ENCODE measurements around the gene MFN1. TPM values are rescaled to one million over a fixed set of nuclear protein-coding genes. Genes with fewer than 3 reads are reported as not detected.
A peak's percentile ranks its signal among the peaks of the same experiment; 100 is the strongest.

Gene MFN1
- total and polyA plus RNA-seq, 2 of the 13 experiments (the other 11 are each of a cell fraction or from before 2014, with no cell fraction given): 25.2 to 37.5 TPM

DNA sequence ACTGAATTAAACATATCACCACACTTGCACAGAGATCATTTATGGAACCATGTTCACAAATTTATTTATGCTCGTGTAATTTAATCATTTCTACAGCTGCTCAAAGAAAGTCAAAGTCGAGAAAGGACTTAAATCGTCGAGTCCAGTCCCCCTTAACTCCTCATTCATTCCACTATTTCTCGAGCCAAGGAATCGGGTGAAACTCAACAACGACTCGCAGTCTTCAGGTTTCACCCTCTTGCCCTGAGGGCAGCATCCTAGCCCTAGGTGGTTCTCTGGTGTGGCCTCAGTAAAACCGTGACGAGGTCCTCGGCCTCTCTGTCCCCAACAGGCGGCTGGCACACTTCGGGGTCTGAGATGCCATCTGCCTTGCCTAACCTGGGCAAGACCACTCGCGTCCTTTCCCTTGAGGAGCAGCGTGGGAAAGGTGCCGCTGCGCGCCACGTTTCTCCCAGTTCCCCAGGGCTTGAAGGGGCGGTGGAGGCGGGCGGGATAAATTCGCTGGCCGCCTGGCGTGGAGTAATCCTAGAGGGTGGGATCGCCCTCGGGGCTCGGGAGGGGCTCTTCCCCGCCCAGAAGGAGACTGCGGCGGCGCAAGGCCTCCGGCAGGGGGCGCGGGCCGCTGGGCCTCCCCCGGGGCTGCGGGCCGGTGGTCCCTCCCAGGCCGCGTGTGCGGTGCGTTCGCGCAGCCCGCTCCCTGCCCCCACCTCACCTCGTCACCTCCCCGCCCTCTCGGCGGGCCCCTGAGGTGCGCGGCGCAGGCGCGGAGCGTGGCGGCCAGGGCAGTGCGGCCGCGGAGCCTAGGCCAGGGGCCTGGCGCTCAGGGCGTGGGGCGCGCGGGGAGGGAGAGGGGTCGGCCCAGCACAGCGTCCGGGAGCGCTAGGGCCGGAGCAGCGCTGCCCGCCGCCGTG, 25.0 kb upstream of the MFN1 start, which contains the start of gene ZNF639 (continued):
- TF ChIP-seq ZNF547 (CRISPR knock-in tag; IDR thresholded peaks at IDR 0.05) (no peak), KLF6 (CRISPR knock-in tag; IDR thresholded peaks at IDR 0.05) (no peak), RFX1 (IDR thresholded peaks at IDR 0.05) (no peak), KDM5A (IDR thresholded peaks at IDR 0.05; ENCODE audit: borderline replicate concordance, low read length) (peak; percentile 33; the same call in 1 of the 2 replicates), MXI1 (IDR thresholded peaks at IDR 0.05; ENCODE audit: borderline replicate concordance, low read depth, low read length) (peak; percentile 68; the same call in 1 of the 3 replicates), ZNF546 (CRISPR knock-in tag; conservative IDR thresholded peaks at IDR 0.05) (peak; percentile 30; the same call in 1 of the 2 replicates), ZNF296 (CRISPR knock-in tag; conservative IDR thresholded peaks at IDR 0.05) (no peak), FOXA1 (IDR thresholded peaks at IDR 0.05) (no peak), FOXA1 (CRISPR knock-in tag; IDR thresholded peaks at IDR 0.05) (no peak), WIZ (CRISPR knock-in tag; IDR thresholded peaks at IDR 0.05) (no peak)
- TF ChIP-seq, protein P1, sequence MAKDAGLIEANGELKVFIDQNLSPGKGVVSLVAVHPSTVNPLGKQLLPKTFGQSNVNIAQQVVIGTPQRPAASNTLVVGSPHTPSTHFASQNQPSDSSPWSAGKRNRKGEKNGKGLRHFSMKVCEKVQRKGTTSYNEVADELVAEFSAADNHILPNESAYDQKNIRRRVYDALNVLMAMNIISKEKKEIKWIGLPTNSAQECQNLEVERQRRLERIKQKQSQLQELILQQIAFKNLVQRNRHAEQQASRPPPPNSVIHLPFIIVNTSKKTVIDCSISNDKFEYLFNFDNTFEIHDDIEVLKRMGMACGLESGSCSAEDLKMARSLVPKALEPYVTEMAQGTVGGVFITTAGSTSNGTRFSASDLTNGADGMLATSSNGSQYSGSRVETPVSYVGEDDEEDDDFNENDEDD (CRISPR knock-in tag; IDR thresholded peaks at IDR 0.05; ENCODE audit: borderline replicate concordance): peak; percentile 78; the same call in 1 of the 2 replicates
- TF ChIP-seq, protein P2, sequence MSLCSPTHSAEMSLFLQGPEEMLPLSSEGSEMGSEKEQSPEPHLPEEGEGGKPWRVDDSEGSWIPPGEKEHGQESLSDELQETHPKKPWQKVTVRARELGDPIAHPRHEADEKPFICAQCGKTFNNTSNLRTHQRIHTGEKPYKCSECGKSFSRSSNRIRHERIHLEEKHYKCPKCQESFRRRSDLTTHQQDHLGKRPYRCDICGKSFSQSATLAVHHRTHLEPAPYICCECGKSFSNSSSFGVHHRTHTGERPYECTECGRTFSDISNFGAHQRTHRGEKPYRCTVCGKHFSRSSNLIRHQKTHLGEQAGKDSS (CRISPR knock-in tag; IDR thresholded peaks at IDR 0.05; ENCODE audit: borderline replicate concordance, low read depth): peak; percentile 57; the same call in 1 of the 2 replicates
- TF ChIP-seq, protein P3, sequence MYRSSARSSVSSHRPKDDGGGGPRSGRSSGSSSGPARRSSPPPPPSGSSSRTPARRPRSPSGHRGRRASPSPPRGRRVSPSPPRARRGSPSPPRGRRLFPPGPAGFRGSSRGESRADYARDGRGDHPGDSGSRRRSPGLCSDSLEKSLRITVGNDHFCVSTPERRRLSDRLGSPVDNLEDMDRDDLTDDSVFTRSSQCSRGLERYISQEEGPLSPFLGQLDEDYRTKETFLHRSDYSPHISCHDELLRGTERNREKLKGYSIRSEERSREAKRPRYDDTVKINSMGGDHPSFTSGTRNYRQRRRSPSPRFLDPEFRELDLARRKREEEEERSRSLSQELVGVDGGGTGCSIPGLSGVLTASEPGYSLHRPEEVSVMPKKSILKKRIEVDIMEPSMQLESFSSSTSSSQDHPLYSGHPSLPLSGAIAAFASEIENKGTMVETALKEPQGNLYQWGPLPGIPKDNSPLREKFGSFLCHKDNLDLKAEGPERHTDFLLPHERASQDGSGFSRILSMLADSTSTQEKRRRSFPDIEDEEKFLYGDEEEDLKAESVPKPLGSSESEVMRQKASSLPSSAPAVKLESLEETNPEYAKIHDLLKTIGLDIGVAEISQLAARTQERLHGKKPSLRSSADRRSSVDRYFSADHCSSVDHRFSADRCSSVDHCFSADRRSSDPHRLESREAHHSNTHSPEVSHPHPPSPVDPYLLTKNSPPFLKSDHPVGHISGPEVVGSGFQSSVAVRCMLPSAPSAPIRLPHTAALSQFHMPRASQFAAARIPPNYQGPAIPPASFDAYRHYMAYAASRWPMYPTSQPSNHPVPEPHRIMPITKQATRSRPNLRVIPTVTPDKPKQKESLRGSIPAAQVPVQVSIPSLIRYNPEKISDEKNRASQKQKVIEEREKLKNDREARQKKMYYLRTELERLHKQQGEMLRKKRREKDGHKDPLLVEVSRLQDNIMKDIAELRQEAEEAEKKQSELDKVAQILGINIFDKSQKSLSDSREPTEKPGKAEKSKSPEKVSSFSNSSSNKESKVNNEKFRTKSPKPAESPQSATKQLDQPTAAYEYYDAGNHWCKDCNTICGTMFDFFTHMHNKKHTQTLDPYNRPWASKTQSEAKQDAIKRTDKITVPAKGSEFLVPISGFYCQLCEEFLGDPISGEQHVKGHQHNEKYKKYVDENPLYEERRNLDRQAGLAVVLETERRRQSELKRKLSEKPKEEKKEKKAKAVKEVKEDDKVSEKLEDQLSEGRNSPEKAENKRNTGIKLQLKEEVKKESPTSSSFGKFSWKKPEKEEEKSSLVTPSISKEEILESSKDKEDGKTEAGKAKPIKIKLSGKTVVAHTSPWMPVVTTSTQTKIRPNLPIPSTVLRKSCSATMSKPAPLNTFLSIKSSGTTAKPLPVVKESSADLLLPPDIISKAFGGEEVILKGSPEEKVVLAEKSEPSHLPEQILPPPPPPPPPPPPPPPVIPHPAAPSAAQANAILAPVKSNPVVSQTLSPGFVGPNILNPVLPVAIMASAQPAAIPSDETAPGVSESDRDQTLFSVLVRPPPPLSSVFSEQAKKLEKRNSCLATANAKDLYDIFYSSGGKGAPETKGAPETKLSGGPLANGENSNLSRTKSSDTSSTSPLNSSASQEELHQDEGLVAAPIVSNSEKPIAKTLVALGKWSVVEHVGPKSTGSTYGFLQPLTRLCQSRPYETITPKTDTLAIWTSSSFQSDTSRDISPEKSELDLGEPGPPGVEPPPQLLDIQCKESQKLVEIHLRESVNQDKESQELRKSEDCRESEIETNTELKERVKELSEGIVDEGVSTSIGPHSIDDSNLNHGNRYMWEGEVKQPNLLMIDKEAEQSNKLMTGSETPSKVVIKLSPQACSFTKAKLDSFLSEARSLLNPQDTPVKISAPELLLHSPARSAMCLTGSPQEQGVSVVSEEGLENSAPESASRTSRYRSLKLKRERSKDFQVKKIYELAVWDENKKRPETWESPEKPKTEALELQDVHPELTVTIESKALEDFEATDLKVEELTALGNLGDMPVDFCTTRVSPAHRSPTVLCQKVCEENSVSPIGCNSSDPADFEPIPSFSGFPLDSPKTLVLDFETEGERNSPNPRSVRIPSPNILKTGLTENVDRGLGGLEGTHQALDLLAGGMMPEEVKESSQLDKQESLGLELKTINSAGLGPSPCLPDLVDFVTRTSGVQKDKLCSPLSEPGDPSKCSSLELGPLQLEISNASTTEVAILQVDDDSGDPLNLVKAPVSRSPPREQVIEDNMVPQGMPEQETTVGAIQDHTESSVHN (CRISPR knock-in tag; IDR thresholded peaks at IDR 0.05): no peak
- TF ChIP-seq, protein P4, sequence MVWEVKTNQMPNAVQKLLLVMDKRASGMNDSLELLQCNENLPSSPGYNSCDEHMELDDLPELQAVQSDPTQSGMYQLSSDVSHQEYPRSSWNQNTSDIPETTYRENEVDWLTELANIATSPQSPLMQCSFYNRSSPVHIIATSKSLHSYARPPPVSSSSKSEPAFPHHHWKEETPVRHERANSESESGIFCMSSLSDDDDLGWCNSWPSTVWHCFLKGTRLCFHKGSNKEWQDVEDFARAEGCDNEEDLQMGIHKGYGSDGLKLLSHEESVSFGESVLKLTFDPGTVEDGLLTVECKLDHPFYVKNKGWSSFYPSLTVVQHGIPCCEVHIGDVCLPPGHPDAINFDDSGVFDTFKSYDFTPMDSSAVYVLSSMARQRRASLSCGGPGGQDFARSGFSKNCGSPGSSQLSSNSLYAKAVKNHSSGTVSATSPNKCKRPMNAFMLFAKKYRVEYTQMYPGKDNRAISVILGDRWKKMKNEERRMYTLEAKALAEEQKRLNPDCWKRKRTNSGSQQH (CRISPR knock-in tag; IDR thresholded peaks at IDR 0.05; ENCODE audit: low read depth): 0 out of 2 replicates have a peak, but pooled peaks have one; percentile 18
- TF ChIP-seq, protein P5, sequence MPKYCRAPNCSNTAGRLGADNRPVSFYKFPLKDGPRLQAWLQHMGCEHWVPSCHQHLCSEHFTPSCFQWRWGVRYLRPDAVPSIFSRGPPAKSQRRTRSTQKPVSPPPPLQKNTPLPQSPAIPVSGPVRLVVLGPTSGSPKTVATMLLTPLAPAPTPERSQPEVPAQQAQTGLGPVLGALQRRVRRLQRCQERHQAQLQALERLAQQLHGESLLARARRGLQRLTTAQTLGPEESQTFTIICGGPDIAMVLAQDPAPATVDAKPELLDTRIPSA (CRISPR knock-in tag; IDR thresholded peaks at IDR 0.05; ENCODE audit: borderline replicate concordance): no peak; the same call in 1 of the 2 replicates
